Esophagus muscularis mucosa (tissue), 4 donors: ENCODE results near the gene FNTB. TPM values are rescaled to one million over a fixed set of nuclear protein-coding genes. Genes with fewer than 3 reads are reported as not detected.

Experiments
- DNase-seq: peaks from one replicate; pipeline ENCODE4 v3.0.0-alpha.2; 2017; ENCODE audit errors: extremely low spot score
- H3K27ac ChIP-seq, 4 donors: fragments of 200-600 bp; sonication (generic); replicated peaks in 1 of 4; 1 replicate in 3 of 4; 2 replicates in 1 of 4; pipeline ENCODE4 v1.5.1; 2016 to 2019; ENCODE audit warnings: mild to moderate bottlenecking in 1 of 4
- H3K27me3 ChIP-seq, 4 donors: fragments of 200-600 bp; sonication (generic); one replicate each; pipeline versions ENCODE4 v1.5.1 to v1.6.0; 2016 to 2019
- H3K36me3 ChIP-seq, 4 donors: fragments of 200-600 bp; sonication (generic); one replicate each; pipeline ENCODE4 v1.5.1; 2016 to 2019
- H3K4me1 ChIP-seq, 4 donors: fragments of 200-600 bp; sonication (generic); one replicate each; pipeline ENCODE4 v1.5.1; 2016 to 2019
- H3K4me3 ChIP-seq, 4 donors: fragments of 200-600 bp; sonication (generic); 1 replicate in 2 of 4; 2 replicates in 2 of 4; pipeline ENCODE4 v1.5.1; 2016 to 2019; ENCODE audit warnings: mild to moderate bottlenecking in 4 of 4, moderate library complexity in 1 of 4
- H3K9me3 ChIP-seq, 4 donors: fragments of 200-600 bp; sonication (generic); 1 replicate in 3 of 4; 2 replicates in 1 of 4; pipeline ENCODE4 v1.5.1; 2016 to 2019
- EP300 ChIP-seq: sonication (generic); formaldehyde crosslinking; IDR thresholded peaks from one replicate; pipeline ENCODE4 v1.6.1; 2017; ENCODE audit warnings: antibody characterized with exemption
- POLR2A ChIP-seq: fragments of 450-650 bp; IDR thresholded peaks from one replicate; pipeline ENCODE4 v1.6.1; 2017; ENCODE audit warnings: antibody characterized with exemption, moderate library complexity, mild to moderate bottlenecking, low read depth
- POLR2AphosphoS5 ChIP-seq, 2 donors: sonication (generic); formaldehyde crosslinking; IDR thresholded peaks; one replicate each; pipeline ENCODE4 v1.6.1; 2017; ENCODE audit warnings: antibody characterized with exemption in 2 of 2
- WGBS: methylation state at CpG from one replicate; pipeline ENCODE4 v1.1.5; 2018; 5-methylcytosine and 5-hydroxymethylcytosine counted together
- intact Hi-C: fragments of 100-400 bp; cut with DNase I; formaldehyde crosslinking; loops from one replicate; pipeline ENCODE4 v1.15.1; 2023
- total RNA-seq, 4 donors: library from RNA; depleted of rRNA; stranded (reverse); fragments of >200 nt; gene quantifications; one replicate each; pipeline versions ENCODE4 v1.1.0 to v1.2.1, GENCODE V29; 2016
- TF ChIP-seq, protein P1 (sequence below), 3 experiments: fragments of 200-600 bp in 2 of 3; fragments of 450-650 bp in 1 of 3; sonication (generic) in 2 of 3; IDR thresholded peaks; one replicate each; pipeline ENCODE4 v1.5.1; 2017 to 2019; ENCODE audit warnings: antibody characterized with exemption in 3 of 3, mild to moderate bottlenecking in 2 of 3, moderate library complexity in 1 of 3

FNTB gene
- total RNA-seq, 4 donors from 2014 or later, result 10.3 to 20.7 (median 15.5) TPM

DNA sequence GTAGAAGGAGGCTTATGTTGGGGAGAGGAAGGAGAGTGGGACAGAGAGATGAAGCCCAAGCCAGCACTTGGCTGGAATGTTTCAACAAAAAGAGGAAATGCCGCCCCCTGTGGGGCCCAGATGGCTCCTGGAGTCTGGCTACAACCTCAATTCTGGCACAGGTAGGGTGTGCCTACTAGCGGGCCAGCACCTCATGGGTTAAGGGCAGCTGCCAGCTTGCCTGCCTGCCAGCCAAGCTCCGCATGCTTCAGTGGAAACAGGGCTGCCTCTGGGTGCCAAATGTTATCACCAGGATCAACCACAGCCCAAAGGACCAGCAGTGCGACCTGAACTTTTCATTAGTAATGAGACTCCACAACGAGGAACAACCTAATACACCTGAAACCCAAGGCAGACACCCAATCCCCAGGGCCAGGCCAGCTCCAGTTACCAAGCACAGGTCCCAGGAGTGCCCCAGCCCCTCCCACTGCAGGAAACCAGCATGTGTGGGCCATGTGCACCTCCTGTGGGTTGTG is 25.9 kb upstream of the FNTB start:
- Histone ChIP-seq H3K4me3 (no peak overlapping the region), H3K4me1 (peaks cover 0 to 6% (median 0%) of the 10 kb centered on the region in 4 donors), H3K27me3 (no peaks in the 10 kb centered on the region), H3K27ac (no peak overlapping the region), H3K36me3 (peaks cover 0 to 4% (median 0%) of the 10 kb centered on the region in 4 donors), H3K9me3 (no peaks in the 10 kb centered on the region)
- TF ChIP-seq EP300 (no peak), POLR2A (no peak), POLR2AphosphoS5 (IDR thresholded peaks at IDR 0.05) (no peak)
- TF ChIP-seq, protein P1, sequence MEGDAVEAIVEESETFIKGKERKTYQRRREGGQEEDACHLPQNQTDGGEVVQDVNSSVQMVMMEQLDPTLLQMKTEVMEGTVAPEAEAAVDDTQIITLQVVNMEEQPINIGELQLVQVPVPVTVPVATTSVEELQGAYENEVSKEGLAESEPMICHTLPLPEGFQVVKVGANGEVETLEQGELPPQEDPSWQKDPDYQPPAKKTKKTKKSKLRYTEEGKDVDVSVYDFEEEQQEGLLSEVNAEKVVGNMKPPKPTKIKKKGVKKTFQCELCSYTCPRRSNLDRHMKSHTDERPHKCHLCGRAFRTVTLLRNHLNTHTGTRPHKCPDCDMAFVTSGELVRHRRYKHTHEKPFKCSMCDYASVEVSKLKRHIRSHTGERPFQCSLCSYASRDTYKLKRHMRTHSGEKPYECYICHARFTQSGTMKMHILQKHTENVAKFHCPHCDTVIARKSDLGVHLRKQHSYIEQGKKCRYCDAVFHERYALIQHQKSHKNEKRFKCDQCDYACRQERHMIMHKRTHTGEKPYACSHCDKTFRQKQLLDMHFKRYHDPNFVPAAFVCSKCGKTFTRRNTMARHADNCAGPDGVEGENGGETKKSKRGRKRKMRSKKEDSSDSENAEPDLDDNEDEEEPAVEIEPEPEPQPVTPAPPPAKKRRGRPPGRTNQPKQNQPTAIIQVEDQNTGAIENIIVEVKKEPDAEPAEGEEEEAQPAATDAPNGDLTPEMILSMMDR (IDR thresholded peaks at IDR 0.05), result no peak
- 67% methylated on average over 4 of the region's 5 CpGs for WGBS
- no peak for DNase-seq
- intact Hi-C loops, result no loop called here

DNA sequence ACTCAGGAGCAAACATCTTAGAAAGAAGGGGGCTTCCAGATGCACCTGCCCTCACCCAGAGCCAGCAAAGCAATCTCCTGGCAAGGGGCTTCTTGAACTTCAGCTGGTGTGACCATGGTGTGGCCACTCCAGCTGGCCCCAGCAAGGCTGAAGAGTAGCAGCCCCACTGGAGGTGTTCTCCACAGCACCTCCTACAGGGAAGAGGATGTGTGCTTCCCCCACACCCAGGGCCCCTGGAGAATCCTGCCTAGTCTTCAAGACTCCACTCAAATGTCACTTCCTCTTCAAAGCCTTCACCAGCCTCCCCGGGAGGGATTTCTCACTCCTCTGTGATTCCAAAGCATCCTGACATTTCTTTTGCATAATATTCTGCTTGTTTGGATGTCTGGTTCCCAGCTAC is 23.1 kb upstream of the FNTB start:
- H3K27ac ChIP-seq, result no peak overlapping the region
- H3K36me3 ChIP-seq, result no peaks in the 10 kb centered on the region
- TF ChIP-seq EP300 (no peak), POLR2A (no peak), POLR2AphosphoS5 (IDR thresholded peaks at IDR 0.05) (no peak)
- TF ChIP-seq, protein P1 (IDR thresholded peaks at IDR 0.05), result no peak
- no peaks in the 10 kb centered on the region for H3K9me3 ChIP-seq
- intact Hi-C loops, result no loop called here
- 69% methylated on average over 1 of the region's 1 CpG for WGBS
- no peak for DNase-seq
- peaks cover 0 to 6% (median 0%) of the 10 kb centered on the region in 4 donors for H3K4me1 ChIP-seq
- no peaks in the 10 kb centered on the region for H3K27me3 ChIP-seq
- H3K4me3 ChIP-seq, result no peak overlapping the region

DNA sequence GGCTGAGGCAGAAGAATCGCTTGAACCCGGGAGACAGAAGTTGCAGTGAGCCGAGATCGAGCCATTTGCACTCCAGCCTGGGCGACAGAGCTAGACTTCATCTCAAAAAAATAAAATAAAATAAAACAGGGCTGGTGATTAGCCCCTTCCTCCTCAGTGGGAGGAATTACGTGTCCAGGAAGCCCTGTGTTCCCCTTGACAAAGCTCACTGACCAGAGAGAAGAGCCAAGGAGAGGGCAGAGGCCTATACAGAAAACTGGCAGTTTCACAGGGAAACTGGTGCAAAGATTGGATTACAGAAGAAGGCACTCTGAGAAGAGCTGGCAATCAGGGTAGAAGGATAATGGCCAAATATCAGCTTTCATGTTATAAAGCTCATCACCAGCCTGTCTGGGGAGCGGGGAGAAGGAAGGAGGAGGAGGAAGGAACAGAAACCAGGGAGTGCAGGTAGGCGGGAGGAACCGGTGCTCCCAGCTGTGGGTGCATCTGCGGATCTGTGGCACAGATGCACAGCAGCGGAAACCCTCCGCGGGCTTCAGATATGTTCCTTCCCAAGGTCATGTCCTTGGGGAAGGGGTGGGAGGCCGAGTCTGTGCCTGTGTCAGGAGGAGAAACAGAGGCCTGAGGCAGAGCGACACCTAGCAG is 21.2 kb upstream of the FNTB start:
- DNase-seq, result no peak
- Histone ChIP-seq H3K27ac (no peak overlapping the region), H3K9me3 (no peaks in the 10 kb centered on the region), H3K27me3 (no peaks in the 10 kb centered on the region), H3K4me1 (peaks cover 0 to 6% (median under 1%) of the 10 kb centered on the region in 4 donors), H3K4me3 (no peak overlapping the region), H3K36me3 (no peaks in the 10 kb centered on the region)
- TF ChIP-seq POLR2AphosphoS5 (IDR thresholded peaks at IDR 0.05), result no peak
- no peak for TF ChIP-seq EP300
- no peak for TF ChIP-seq POLR2A
- TF ChIP-seq, protein P1 (IDR thresholded peaks at IDR 0.05), result no peak
- intact Hi-C loops, result no loop called here
- 87% methylated on average over 15 of the region's 15 CpGs for WGBS

DNA sequence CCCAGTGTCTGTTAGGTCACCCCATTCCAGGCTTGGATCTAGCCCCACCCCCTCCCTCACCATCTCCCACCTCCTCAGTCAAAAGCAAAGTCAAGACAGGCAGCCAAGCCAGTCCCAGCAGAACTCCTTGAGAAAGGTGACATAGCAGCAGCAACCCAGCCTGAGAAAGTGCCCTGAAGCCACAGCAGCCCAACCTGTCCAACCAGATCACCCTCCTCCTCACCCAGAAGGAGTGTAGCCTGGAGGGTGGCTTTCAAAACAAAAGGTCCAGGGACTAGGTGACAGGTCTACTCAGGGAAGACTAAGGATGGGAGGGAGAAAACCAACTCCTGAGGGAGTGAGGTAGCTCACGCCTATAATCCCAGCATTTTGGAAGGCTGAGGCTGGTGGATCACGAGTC is 19.7 kb upstream of the FNTB start:
- TF ChIP-seq EP300, result no peak
- TF ChIP-seq, protein P1 (IDR thresholded peaks at IDR 0.05), result no peak
- TF ChIP-seq POLR2A, result no peak
- TF ChIP-seq POLR2AphosphoS5 (IDR thresholded peaks at IDR 0.05), result no peak
- Histone ChIP-seq H3K36me3 (no peaks in the 10 kb centered on the region), H3K4me1 (peaks cover 7 to 16% (median 14%) of the 10 kb centered on the region in 4 donors), H3K27me3 (peaks cover 0 to 11% (median 0%) of the 10 kb centered on the region in 4 donors), H3K4me3 (no peak overlapping the region), H3K27ac (no peak overlapping the region), H3K9me3 (no peaks in the 10 kb centered on the region)
- 50% methylated on average over 2 of the region's 2 CpGs for WGBS
- intact Hi-C loops, result no loop called here
- DNase-seq, result no peak
